ENCODE data around the gene CNST.
A peak's percentile ranks its signal among the peaks of the same experiment; 100 is the strongest.

CNST gene

DNA sequence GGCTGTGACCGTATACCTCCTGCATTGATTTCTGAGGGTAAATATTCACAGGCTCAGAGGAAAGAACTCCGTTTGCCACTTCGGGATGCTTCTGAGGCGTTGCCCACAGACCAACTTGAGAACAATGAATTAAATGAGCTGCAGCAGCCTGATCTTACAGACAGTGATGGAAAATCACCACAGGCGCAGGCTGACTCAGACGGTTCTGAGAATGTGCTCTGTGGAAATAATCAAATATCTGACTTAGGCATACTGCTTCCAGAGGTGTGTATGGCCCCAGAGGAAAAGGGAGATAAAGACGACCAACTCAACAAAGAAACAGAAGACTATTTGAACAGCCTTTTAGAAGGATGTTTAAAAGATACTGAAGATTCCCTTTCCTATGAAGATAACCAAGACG is 81.3 kb downstream of the CNST start:
- peaks cover 0 to 11% (median 8%) of the 10 kb centered on the region in 4 experiments for H3K4me1 ChIP-seq (ENCODE audit: control extremely low read depth in 1 of 4, control insufficient read depth in 4 of 4, insufficient read depth in 4 of 4, low read length in 3 of 4)
- ChIA-PET CTCF (interaction anchor here (1.4 to 2.2 kb wide), 2 partner anchors 14 to 19 kb away, joined by 4 to 8 read pairs; no protein-coding TSS in a partner anchor), POLR2A (no interaction called here)
- DNase-seq = no peak
- H3K9me3 ChIP-seq (ENCODE audit: control extremely low read depth in 1 of 5, control insufficient read depth in 4 of 5, insufficient read depth in 2 of 5, low read depth in 1 of 5, low read length in 4 of 5) = no peaks in the 10 kb centered on the region
- no peak overlapping the region for H3K4me3 ChIP-seq (ENCODE audit: control insufficient read depth in 1 of 7, extremely low read depth in 1 of 7, insufficient read depth in 4 of 7, low read depth in 2 of 7, low read length in 6 of 7)
- H3K36me3 ChIP-seq (ENCODE audit: control insufficient read depth in 4 of 4, insufficient read depth in 4 of 4, low read length in 3 of 4) = peaks cover 27 to 70% (median 45%) of the 10 kb centered on the region in 4 experiments
- 92% methylated on average over 7 of the region's 8 CpGs for whole genome bisulfite sequencing (ENCODE audit: insufficient coverage)
- H3K27ac ChIP-seq (ENCODE audit: insufficient read depth in 1 of 2, low read depth in 1 of 2, low read length in 2 of 2, poor library complexity in 1 of 2, severe bottlenecking in 2 of 2) = no peak overlapping the region
- H3K27me3 ChIP-seq (replicated peaks in 2 of 5; ENCODE audit: control insufficient read depth in 4 of 5, insufficient read depth in 5 of 5, low read length in 4 of 5) = no peaks in the 10 kb centered on the region

- WGBS (ENCODE audit: insufficient coverage) = 81% methylated on average over 3 of the region's 6 CpGs
- CTCF ChIA-PET = interaction anchor here (1.4 kb wide), 1 partner anchor 15 kb away, joined by 4 read pairs; no protein-coding TSS in a partner anchor
Measured at GRCh38 chr1:246651012-246651695, 84.9 kb downstream of the CNST start.

DNA sequence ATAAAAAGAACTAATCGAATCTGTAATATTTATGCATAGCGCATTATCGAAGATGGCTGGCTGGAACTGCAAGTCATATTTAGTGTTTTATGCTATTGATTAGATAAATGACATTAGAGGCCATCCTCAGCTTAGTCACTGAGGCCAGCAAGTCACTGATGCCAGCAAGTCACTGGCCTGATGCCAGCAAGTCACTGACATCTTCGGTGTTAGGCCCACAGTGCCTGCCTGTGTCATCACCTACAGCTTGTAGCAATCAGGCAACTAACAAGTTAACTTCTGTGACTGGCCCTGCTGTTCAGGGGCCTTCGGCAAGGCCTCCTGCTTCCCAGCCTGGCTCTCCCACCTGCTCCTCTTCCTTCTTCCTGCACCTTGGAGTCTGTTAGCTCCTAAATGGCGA is 92.3 kb downstream of the CNST start:
- no peak for DNase-seq
- Histone ChIP-seq H3K27me3 (replicated peaks in 2 of 5; ENCODE audit: control insufficient read depth in 4 of 5, insufficient read depth in 5 of 5, low read length in 4 of 5) (no peaks in the 10 kb centered on the region), H3K4me3 (ENCODE audit: control insufficient read depth in 1 of 7, extremely low read depth in 1 of 7, insufficient read depth in 4 of 7, low read depth in 2 of 7, low read length in 6 of 7) (no peak overlapping the region), H3K36me3 (ENCODE audit: control insufficient read depth in 4 of 4, insufficient read depth in 4 of 4, low read length in 3 of 4) (peaks cover 6 to 67% (median 38%) of the 10 kb centered on the region in 4 experiments), H3K27ac (ENCODE audit: insufficient read depth in 1 of 2, low read depth in 1 of 2, low read length in 2 of 2, poor library complexity in 1 of 2, severe bottlenecking in 2 of 2) (no peak overlapping the region), H3K9me3 (ENCODE audit: control extremely low read depth in 1 of 5, control insufficient read depth in 4 of 5, insufficient read depth in 2 of 5, low read depth in 1 of 5, low read length in 4 of 5) (no peaks in the 10 kb centered on the region), H3K4me1 (ENCODE audit: control extremely low read depth in 1 of 4, control insufficient read depth in 4 of 4, insufficient read depth in 4 of 4, low read length in 3 of 4) (no peaks in the 10 kb centered on the region)
- whole genome bisulfite sequencing (ENCODE audit: insufficient coverage) = 98% methylated on average over 5 of the region's 6 CpGs
- CTCF ChIA-PET = interaction anchor here (1.0 to 1.6 kb wide), 2 partner anchors 14 to 91 kb away, joined by 3 to 5 read pairs; no protein-coding TSS in a partner anchor
- POLR2A ChIA-PET = no interaction called here

More at GRCh38 chr1:246651012-246651695, 84.9 kb downstream of the CNST start:
- H3K9me3 ChIP-seq (ENCODE audit: control extremely low read depth in 1 of 5, control insufficient read depth in 4 of 5, insufficient read depth in 2 of 5, low read depth in 1 of 5, low read length in 4 of 5) = no peaks in the 10 kb centered on the region
- peak in 2 of 3 donors; percentile 11 to 25 for DNase-seq
- peaks cover 0 to 11% (median 8%) of the 10 kb centered on the region in 4 experiments for H3K4me1 ChIP-seq (ENCODE audit: control extremely low read depth in 1 of 4, control insufficient read depth in 4 of 4, insufficient read depth in 4 of 4, low read length in 3 of 4)
- POLR2A ChIA-PET = no interaction called here
- peak overlapping the region in 2 of 7 experiments; percentile 2 to 11 for H3K4me3 ChIP-seq (ENCODE audit: control insufficient read depth in 1 of 7, extremely low read depth in 1 of 7, insufficient read depth in 4 of 7, low read depth in 2 of 7, low read length in 6 of 7)
- H3K36me3 ChIP-seq (ENCODE audit: control insufficient read depth in 4 of 4, insufficient read depth in 4 of 4, low read length in 3 of 4) = peaks cover 22 to 69% (median 41%) of the 10 kb centered on the region in 4 experiments
- H3K27ac ChIP-seq (ENCODE audit: insufficient read depth in 1 of 2, low read depth in 1 of 2, low read length in 2 of 2, poor library complexity in 1 of 2, severe bottlenecking in 2 of 2) = peak overlapping the region in 1 of 2 experiments; percentile 37
- H3K27me3 ChIP-seq (replicated peaks in 2 of 5; ENCODE audit: control insufficient read depth in 4 of 5, insufficient read depth in 5 of 5, low read length in 4 of 5) = no peaks in the 10 kb centered on the region

- Histone ChIP-seq H3K27me3 (replicated peaks in 2 of 5; ENCODE audit: control insufficient read depth in 4 of 5, insufficient read depth in 5 of 5, low read length in 4 of 5) (no peaks in the 10 kb centered on the region), H3K36me3 (ENCODE audit: control insufficient read depth in 4 of 4, insufficient read depth in 4 of 4, low read length in 3 of 4) (peaks cover 8 to 56% (median 32%) of the 10 kb centered on the region in 4 experiments), H3K4me1 (ENCODE audit: control extremely low read depth in 1 of 4, control insufficient read depth in 4 of 4, insufficient read depth in 4 of 4, low read length in 3 of 4) (no peaks in the 10 kb centered on the region), H3K4me3 (ENCODE audit: control insufficient read depth in 1 of 7, extremely low read depth in 1 of 7, insufficient read depth in 4 of 7, low read depth in 2 of 7, low read length in 6 of 7) (no peak overlapping the region), H3K27ac (ENCODE audit: insufficient read depth in 1 of 2, low read depth in 1 of 2, low read length in 2 of 2, poor library complexity in 1 of 2, severe bottlenecking in 2 of 2) (no peak overlapping the region), H3K9me3 (ENCODE audit: control extremely low read depth in 1 of 5, control insufficient read depth in 4 of 5, insufficient read depth in 2 of 5, low read depth in 1 of 5, low read length in 4 of 5) (no peaks in the 10 kb centered on the region)
- WGBS (ENCODE audit: insufficient coverage) = 98% methylated on average over 4 of the region's 6 CpGs
- DNase-seq = no peak
- ChIA-PET POLR2A (no interaction called here), CTCF (interaction anchor here (0.8 to 1.6 kb wide), 2 partner anchors 13 to 34 kb away, joined by 5 read pairs; no protein-coding TSS in a partner anchor)
Measured at GRCh38 chr1:246659594-246660140, 93.4 kb downstream of the CNST start.

DNA sequence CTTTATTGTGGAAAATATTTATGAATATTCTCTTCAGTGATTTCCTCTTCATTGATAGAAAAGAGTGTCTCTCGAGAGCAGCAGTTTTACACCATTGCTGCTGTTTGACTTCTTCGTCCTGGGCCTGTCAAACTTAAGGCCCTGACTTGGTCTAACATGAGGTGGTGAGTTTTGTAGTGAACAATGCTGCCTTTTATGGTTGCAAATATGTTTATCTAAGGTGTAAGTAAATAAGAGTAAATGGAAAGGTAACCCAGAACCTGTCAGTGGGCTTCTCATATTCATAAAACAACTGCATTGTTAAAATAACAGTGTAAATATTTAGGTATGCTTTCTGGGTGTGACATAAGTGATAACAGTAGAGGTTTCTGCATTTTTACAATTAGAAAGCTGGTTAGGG is 95.2 kb downstream of the CNST start:
- 100% methylated on average over 2 of the region's 2 CpGs for WGBS (ENCODE audit: insufficient coverage)
- POLR2A ChIA-PET = no interaction called here
- no peaks in the 10 kb centered on the region for H3K9me3 ChIP-seq (ENCODE audit: control extremely low read depth in 1 of 5, control insufficient read depth in 4 of 5, insufficient read depth in 2 of 5, low read depth in 1 of 5, low read length in 4 of 5)

GRCh38 chr1:246667773-246668172 is 101.5 kb downstream of the CNST start:
- WGBS (ENCODE audit: insufficient coverage) = 84% methylated on average over 2 of the region's 5 CpGs
- POLR2A ChIA-PET = interaction anchor here (0.7 kb wide), 1 partner anchor 19 kb away, joined by 3 read pairs; no protein-coding TSS in a partner anchor
- H3K4me1 ChIP-seq (ENCODE audit: control extremely low read depth in 1 of 4, control insufficient read depth in 4 of 4, insufficient read depth in 4 of 4, low read length in 3 of 4) = peaks cover 0 to 6% (median 2%) of the 10 kb centered on the region in 4 experiments
- no peaks in the 10 kb centered on the region for H3K9me3 ChIP-seq (ENCODE audit: control extremely low read depth in 1 of 5, control insufficient read depth in 4 of 5, insufficient read depth in 2 of 5, low read depth in 1 of 5, low read length in 4 of 5)
- no peak overlapping the region for H3K4me3 ChIP-seq (ENCODE audit: control insufficient read depth in 1 of 7, extremely low read depth in 1 of 7, insufficient read depth in 4 of 7, low read depth in 2 of 7, low read length in 6 of 7)
- H3K27me3 ChIP-seq (replicated peaks in 2 of 5; ENCODE audit: control insufficient read depth in 4 of 5, insufficient read depth in 5 of 5, low read length in 4 of 5) = no peaks in the 10 kb centered on the region
- no peak for DNase-seq
- peaks cover 18 to 56% (median 36%) of the 10 kb centered on the region in 4 experiments for H3K36me3 ChIP-seq (ENCODE audit: control insufficient read depth in 4 of 4, insufficient read depth in 4 of 4, low read length in 3 of 4)
- no peak overlapping the region for H3K27ac ChIP-seq (ENCODE audit: insufficient read depth in 1 of 2, low read depth in 1 of 2, low read length in 2 of 2, poor library complexity in 1 of 2, severe bottlenecking in 2 of 2)
- CTCF ChIA-PET = interaction anchor here (1.1 to 1.3 kb wide), 2 partner anchors 16 to 57 kb away, joined by 3 to 4 read pairs; partner anchors contain the start of gene SCCPDH

More for the DNA sequence above, 95.2 kb downstream of the CNST start:
- Histone ChIP-seq H3K27me3 (replicated peaks in 2 of 5; ENCODE audit: control insufficient read depth in 4 of 5, insufficient read depth in 5 of 5, low read length in 4 of 5) (no peaks in the 10 kb centered on the region), H3K4me1 (ENCODE audit: control extremely low read depth in 1 of 4, control insufficient read depth in 4 of 4, insufficient read depth in 4 of 4, low read length in 3 of 4) (no peaks in the 10 kb centered on the region), H3K27ac (ENCODE audit: insufficient read depth in 1 of 2, low read depth in 1 of 2, low read length in 2 of 2, poor library complexity in 1 of 2, severe bottlenecking in 2 of 2) (no peak overlapping the region), H3K36me3 (ENCODE audit: control insufficient read depth in 4 of 4, insufficient read depth in 4 of 4, low read length in 3 of 4) (peaks cover 21 to 64% (median 41%) of the 10 kb centered on the region in 4 experiments), H3K4me3 (ENCODE audit: control insufficient read depth in 1 of 7, extremely low read depth in 1 of 7, insufficient read depth in 4 of 7, low read depth in 2 of 7, low read length in 6 of 7) (no peak overlapping the region)
- CTCF ChIA-PET = interaction anchor here (1.8 kb wide), 1 partner anchor 14 kb away, joined by 4 read pairs; no protein-coding TSS in a partner anchor
- no peak for DNase-seq

DNA sequence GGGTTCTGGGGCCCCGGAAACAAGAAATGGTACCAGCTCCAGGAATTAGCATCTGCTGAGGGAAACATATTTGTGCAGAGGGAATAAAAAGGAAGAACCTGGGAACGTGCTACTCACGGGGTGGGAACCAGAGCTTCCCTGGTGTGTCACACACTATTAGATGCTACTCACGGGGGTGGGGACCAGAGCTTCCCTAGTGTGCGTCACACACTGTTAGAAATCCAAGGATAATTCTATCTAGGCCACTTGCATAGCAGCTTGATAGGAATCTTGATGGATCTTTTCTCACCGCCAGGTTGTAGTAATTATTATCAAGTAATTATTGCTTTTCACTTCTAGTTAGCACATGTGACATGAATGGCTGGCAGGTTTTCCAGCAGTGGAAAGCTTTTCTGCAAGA is 103.4 kb downstream of the CNST start:
- DNase-seq = no peak
- Histone ChIP-seq H3K4me1 (ENCODE audit: control extremely low read depth in 1 of 4, control insufficient read depth in 4 of 4, insufficient read depth in 4 of 4, low read length in 3 of 4) (peaks cover 0 to 6% (median 2%) of the 10 kb centered on the region in 4 experiments), H3K27me3 (replicated peaks in 2 of 5; ENCODE audit: control insufficient read depth in 4 of 5, insufficient read depth in 5 of 5, low read length in 4 of 5) (no peaks in the 10 kb centered on the region), H3K4me3 (ENCODE audit: control insufficient read depth in 1 of 7, extremely low read depth in 1 of 7, insufficient read depth in 4 of 7, low read depth in 2 of 7, low read length in 6 of 7) (no peak overlapping the region), H3K9me3 (ENCODE audit: control extremely low read depth in 1 of 5, control insufficient read depth in 4 of 5, insufficient read depth in 2 of 5, low read depth in 1 of 5, low read length in 4 of 5) (no peaks in the 10 kb centered on the region), H3K27ac (ENCODE audit: insufficient read depth in 1 of 2, low read depth in 1 of 2, low read length in 2 of 2, poor library complexity in 1 of 2, severe bottlenecking in 2 of 2) (no peak overlapping the region), H3K36me3 (ENCODE audit: control insufficient read depth in 4 of 4, insufficient read depth in 4 of 4, low read length in 3 of 4) (peaks cover 15 to 49% (median 34%) of the 10 kb centered on the region in 4 experiments)
- POLR2A ChIA-PET = no interaction called here
- WGBS (ENCODE audit: insufficient coverage) = 85% methylated on average over 4 of the region's 6 CpGs
- CTCF ChIA-PET = interaction anchor here (1.1 to 2.1 kb wide), 2 partner anchors 14 to 28 kb away, joined by 3 to 8 read pairs; no protein-coding TSS in a partner anchor
